SK-N-SH (cell line): ENCODE measurements around the gene COL4A4. TPM values are rescaled to one million over a fixed set of nuclear protein-coding genes. Genes with fewer than 3 reads are reported as not detected.

ENCODE experiments used
- CTCF ChIA-PET: fragments of 300-600, 350-600 bp; formaldehyde crosslinking; extraction: SDS; loops from one replicate; lab custom pipeline; 2021; lab: Yijun Ruan, JAX
- POLR2A ChIA-PET: fragments of 350-600 bp; sonication (Branson Sonifier 250); formaldehyde crosslinking; extraction: SDS; loops from one replicate; lab custom pipeline; 2020; ENCODE audit warnings: antibody characterized with exemption, inconsistent platforms; lab: Yijun Ruan, JAX
- DNase-seq: peaks from one replicate; pipeline ENCODE4 v3.0.0; 2012
- H2AFZ ChIP-seq: fragments of 200-600 bp; sonication (generic); 2 replicates; pipeline ENCODE4 v1.8.1; 2016; ENCODE audit warnings: antibody characterized with exemption, mild to moderate bottlenecking, low read depth
- H3F3A ChIP-seq: fragments of 200-600 bp; sonication (generic); replicated peaks from 2 replicates; pipeline ENCODE3; 2016; ENCODE audit warnings: antibody characterized with exemption, mild to moderate bottlenecking; ENCODE audit not compliant: insufficient read depth
- H3K27ac ChIP-seq, 2 experiments: fragments of 200-500 bp in 1 of 2; fragments of 200-600 bp in 1 of 2; sonication (Bioruptor generic) in 1 of 2; sonication (generic), shearing (Covaris generic) in 1 of 2; 2 replicates each; pipeline versions ENCODE4 v1.5.1 to v1.6.1; 2014 to 2016; ENCODE audit warnings: low read depth in 2 of 2, inconsistent platforms in 1 of 2, low read length in 1 of 2, mild to moderate bottlenecking in 1 of 2, mixed read lengths in 1 of 2
- H3K27me3 ChIP-seq: fragments of 200-600 bp; sonication (generic), shearing (Covaris generic); 2 replicates; pipeline ENCODE4 v1.6.1; 2016; ENCODE audit warnings: mixed run types; ENCODE audit not compliant: insufficient read depth
- H3K36me3 ChIP-seq, 2 experiments: fragments of 200-500 bp in 1 of 2; fragments of 200-600 bp in 1 of 2; sonication (Bioruptor generic) in 1 of 2; sonication (generic) in 1 of 2; replicated peaks in 1 of 2; 2 replicates each; pipeline versions ENCODE3 to v1.5.1; 2014 to 2016; ENCODE audit warnings: low read length in 1 of 2, mild to moderate bottlenecking in 1 of 2; ENCODE audit not compliant: insufficient read depth in 2 of 2, control insufficient read depth in 1 of 2
- H3K4me1 ChIP-seq, 2 experiments: fragments of 200-500 bp in 1 of 2; fragments of 200-600 bp in 1 of 2; sonication (Bioruptor generic) in 1 of 2; sonication (generic), shearing (Covaris generic) in 1 of 2; 2 replicates each; pipeline versions ENCODE4 v1.5.1 to v1.6.1; 2014 to 2016; ENCODE audit warnings: low read depth in 1 of 2, low read length in 1 of 2, mixed run types in 1 of 2; ENCODE audit not compliant: insufficient read depth in 2 of 2, control insufficient read depth in 1 of 2
- H3K4me2 ChIP-seq: fragments of 200-600 bp; sonication (generic), shearing (Covaris generic); 2 replicates; pipeline ENCODE4 v1.6.1; 2017; ENCODE audit warnings: mixed run types
- H3K4me3 ChIP-seq, 2 experiments: fragments of 200-500 bp in 1 of 2; fragments of 200-600 bp in 1 of 2; sonication (Bioruptor generic) in 1 of 2; sonication (generic), shearing (Covaris generic) in 1 of 2; 2 replicates each; pipeline versions ENCODE4 v1.5.1 to v1.8.1; 2014 to 2016; ENCODE audit warnings: low read depth in 2 of 2, inconsistent platforms in 1 of 2, low read length in 1 of 2, mild to moderate bottlenecking in 1 of 2, mixed read lengths in 1 of 2, moderate library complexity in 1 of 2
- H3K79me2 ChIP-seq: fragments of 200-600 bp; sonication (generic); 2 replicates; pipeline ENCODE4 v1.8.1; 2017; ENCODE audit warnings: mild to moderate bottlenecking; ENCODE audit not compliant: insufficient read depth
- H3K9ac ChIP-seq: fragments of 200-600 bp; sonication (generic); 2 replicates; pipeline ENCODE4 v1.6.1; 2017; ENCODE audit warnings: mixed run types
- H3K9me2 ChIP-seq: fragments of 200-600 bp; sonication (generic); 2 replicates; pipeline ENCODE4 v1.6.1; 2017; ENCODE audit warnings: mixed run types
- H3K9me3 ChIP-seq: fragments of 200-600 bp; sonication (generic); 2 replicates; pipeline ENCODE4 v1.6.1; 2017; ENCODE audit warnings: mixed run types, mild to moderate bottlenecking, moderate library complexity
- H4K20me1 ChIP-seq: fragments of 200-600 bp; sonication (generic); 2 replicates; pipeline ENCODE4 v1.6.1; 2017; ENCODE audit warnings: mild to moderate bottlenecking, mixed run types; ENCODE audit not compliant: insufficient read depth
- CHD2 ChIP-seq: fragments of 150-350 bp; IDR thresholded peaks from 2 replicates; pipeline ENCODE4 v1.6.1; 2018; ENCODE audit warnings: low read length; ENCODE audit not compliant: partially characterized antibody
- ELF1 ChIP-seq: IDR thresholded peaks from 2 replicates; pipeline ENCODE4 v1.4.0; 2012
- EP300 ChIP-seq, 2 experiments: IDR thresholded peaks; 2 replicates each; pipeline versions ENCODE4 v1.4.0 to v1.6.1; 2012; ENCODE audit warnings: borderline replicate concordance in 1 of 2, low read depth in 1 of 2, low read length in 1 of 2
- EZH2phosphoT487 ChIP-seq: fragments of 200-600 bp; sonication (generic); IDR thresholded peaks from 2 replicates; pipeline ENCODE4 v1.6.1; 2017; ENCODE audit warnings: low read depth, mixed run types, mild to moderate bottlenecking, antibody characterized with exemption, moderate library complexity, borderline replicate concordance
- FOSL2 ChIP-seq: IDR thresholded peaks from 2 replicates; pipeline ENCODE4 v1.4.0; 2012; ENCODE audit warnings: low read depth, mild to moderate bottlenecking, moderate library complexity, borderline replicate concordance
- FOXJ3 ChIP-seq: sonication (generic); formaldehyde crosslinking; IDR thresholded peaks from 2 replicates; pipeline ENCODE4 v1.5.1; 2020; ENCODE audit warnings: mild to moderate bottlenecking, missing genetic modification reagents
- FOXM1 ChIP-seq: IDR thresholded peaks from 2 replicates; pipeline ENCODE4 v1.4.0; 2012; ENCODE audit warnings: low read depth, mild to moderate bottlenecking
- MEF2A ChIP-seq: IDR thresholded peaks from 2 replicates; pipeline ENCODE4 v1.4.0; 2012; ENCODE audit warnings: low read depth, borderline replicate concordance
- NFIC ChIP-seq: IDR thresholded peaks from 2 replicates; pipeline ENCODE4 v1.4.0; 2012; ENCODE audit warnings: borderline replicate concordance
- POLR2AphosphoS5 ChIP-seq: IDR thresholded peaks from 2 replicates; pipeline ENCODE4 v1.6.1; 2012; ENCODE audit warnings: low read depth, low read length
- RAD21 ChIP-seq: IDR thresholded peaks from 2 replicates; pipeline ENCODE4 v1.6.1; 2012; ENCODE audit warnings: mild to moderate bottlenecking, low read length
- RCOR1 ChIP-seq: fragments of 150-350 bp; IDR thresholded peaks from 2 replicates; pipeline ENCODE4 v1.6.1; 2017; ENCODE audit warnings: antibody characterized with exemption, low read length
- RFX5 ChIP-seq: IDR thresholded peaks from 2 replicates; pipeline ENCODE4 v1.6.1; 2012; ENCODE audit warnings: mild to moderate bottlenecking, improper control_type of control experiment, low read length
- TEAD4 ChIP-seq: IDR thresholded peaks from 2 replicates; pipeline ENCODE4 v1.4.0; 2012; ENCODE audit warnings: mild to moderate bottlenecking, borderline replicate concordance; ENCODE audit not compliant: insufficient read depth
- WGBS: methylation state at CpG from one replicate; pipeline ENCODE4 v1.1.6; 2017; ENCODE audit warnings: low lambda C conversion rate; 5-methylcytosine and 5-hydroxymethylcytosine counted together
- polyA plus RNA-seq, 3 experiments: library from polyadenylated mRNA; depleted of rRNA; stranded (reverse); fragments of >200 nt; gene quantifications; 2 replicates each; pipeline ENCODE4 v1.2.3, GENCODE V29; 2012
- TF ChIP-seq, protein P1 (sequence below): IDR thresholded peaks from 2 replicates; pipeline ENCODE4 v1.6.1; 2012; ENCODE audit warnings: mild to moderate bottlenecking, low read depth, low read length, moderate library complexity
- TF ChIP-seq, protein P2 (sequence below): IDR thresholded peaks from 2 replicates; pipeline ENCODE4 v1.4.0; 2012; ENCODE audit warnings: low read depth, borderline replicate concordance

COL4A4 gene
- polyA plus RNA-seq, 1 of the 3 experiments (the other 2 are of a cell fraction) = not detected

DNA sequence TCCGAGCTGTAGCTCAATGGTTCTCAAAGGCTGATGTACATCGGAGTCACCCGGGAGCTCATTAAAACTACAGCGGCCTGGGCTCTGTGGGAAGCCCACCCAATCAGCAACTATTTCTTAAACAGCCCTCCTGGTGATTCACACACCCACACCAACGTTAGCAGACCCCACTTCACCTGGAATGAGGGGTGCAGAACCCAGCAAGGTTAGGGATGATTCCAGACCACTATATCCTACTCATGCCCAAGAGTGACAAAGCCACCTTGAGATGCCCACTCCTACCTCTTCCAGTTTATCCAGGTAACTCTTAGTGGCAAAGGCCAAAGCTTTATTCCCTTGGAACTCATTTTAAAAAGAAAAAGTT is 178.4 kb downstream of the COL4A4 start:
- POLR2A ChIA-PET = no interaction called here
- Histone ChIP-seq H4K20me1 (no peaks in the 10 kb centered on the region), H3K27me3 (no peaks in the 10 kb centered on the region), H3K79me2 (no peaks in the 10 kb centered on the region), H3K4me2 (no peak overlapping the region), H2AFZ (no peak overlapping the region), H3K9me2 (no peaks in the 10 kb centered on the region), H3K9me3 (no peaks in the 10 kb centered on the region), H3K36me3 (no peaks in the 10 kb centered on the region), H3K4me1 (peaks cover 0 to 5% of the 10 kb centered on the region in 2 experiments; a peak in 2 of 4 replicates)
- CTCF ChIA-PET = interaction anchor here (0.6 to 2.1 kb wide), 38 partner anchors 9 to 1325 kb away, joined by 3 to 12 read pairs (median 4); partner anchors contain the start of gene IRS1
- WGBS = 28% methylated on average over 5 of the region's 5 CpGs
- no peak for TF ChIP-seq FOSL2
- TF ChIP-seq NFIC = no peak
- TF ChIP-seq MEF2A = no peak
- no peak for TF ChIP-seq TEAD4
- no peak for TF ChIP-seq RAD21
- TF ChIP-seq, protein P1, sequence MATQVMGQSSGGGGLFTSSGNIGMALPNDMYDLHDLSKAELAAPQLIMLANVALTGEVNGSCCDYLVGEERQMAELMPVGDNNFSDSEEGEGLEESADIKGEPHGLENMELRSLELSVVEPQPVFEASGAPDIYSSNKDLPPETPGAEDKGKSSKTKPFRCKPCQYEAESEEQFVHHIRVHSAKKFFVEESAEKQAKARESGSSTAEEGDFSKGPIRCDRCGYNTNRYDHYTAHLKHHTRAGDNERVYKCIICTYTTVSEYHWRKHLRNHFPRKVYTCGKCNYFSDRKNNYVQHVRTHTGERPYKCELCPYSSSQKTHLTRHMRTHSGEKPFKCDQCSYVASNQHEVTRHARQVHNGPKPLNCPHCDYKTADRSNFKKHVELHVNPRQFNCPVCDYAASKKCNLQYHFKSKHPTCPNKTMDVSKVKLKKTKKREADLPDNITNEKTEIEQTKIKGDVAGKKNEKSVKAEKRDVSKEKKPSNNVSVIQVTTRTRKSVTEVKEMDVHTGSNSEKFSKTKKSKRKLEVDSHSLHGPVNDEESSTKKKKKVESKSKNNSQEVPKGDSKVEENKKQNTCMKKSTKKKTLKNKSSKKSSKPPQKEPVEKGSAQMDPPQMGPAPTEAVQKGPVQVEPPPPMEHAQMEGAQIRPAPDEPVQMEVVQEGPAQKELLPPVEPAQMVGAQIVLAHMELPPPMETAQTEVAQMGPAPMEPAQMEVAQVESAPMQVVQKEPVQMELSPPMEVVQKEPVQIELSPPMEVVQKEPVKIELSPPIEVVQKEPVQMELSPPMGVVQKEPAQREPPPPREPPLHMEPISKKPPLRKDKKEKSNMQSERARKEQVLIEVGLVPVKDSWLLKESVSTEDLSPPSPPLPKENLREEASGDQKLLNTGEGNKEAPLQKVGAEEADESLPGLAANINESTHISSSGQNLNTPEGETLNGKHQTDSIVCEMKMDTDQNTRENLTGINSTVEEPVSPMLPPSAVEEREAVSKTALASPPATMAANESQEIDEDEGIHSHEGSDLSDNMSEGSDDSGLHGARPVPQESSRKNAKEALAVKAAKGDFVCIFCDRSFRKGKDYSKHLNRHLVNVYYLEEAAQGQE = no peak
- no peak for TF ChIP-seq EP300 (IDR thresholded peaks at IDR 0.05; ENCODE audit: borderline replicate concordance in 1 of 2, low read depth in 1 of 2, low read length in 1 of 2)
- TF ChIP-seq POLR2AphosphoS5 = no peak
- TF ChIP-seq RCOR1 = no peak
- no peak for TF ChIP-seq CHD2
- TF ChIP-seq, all 33 proteins: peak for 0
- H3F3A ChIP-seq = no peaks in the 10 kb centered on the region
- H3K9ac ChIP-seq = no peak overlapping the region
- H3K27ac ChIP-seq = no peak overlapping the region
- no peak for DNase-seq
- H3K4me3 ChIP-seq = no peak overlapping the region

DNA sequence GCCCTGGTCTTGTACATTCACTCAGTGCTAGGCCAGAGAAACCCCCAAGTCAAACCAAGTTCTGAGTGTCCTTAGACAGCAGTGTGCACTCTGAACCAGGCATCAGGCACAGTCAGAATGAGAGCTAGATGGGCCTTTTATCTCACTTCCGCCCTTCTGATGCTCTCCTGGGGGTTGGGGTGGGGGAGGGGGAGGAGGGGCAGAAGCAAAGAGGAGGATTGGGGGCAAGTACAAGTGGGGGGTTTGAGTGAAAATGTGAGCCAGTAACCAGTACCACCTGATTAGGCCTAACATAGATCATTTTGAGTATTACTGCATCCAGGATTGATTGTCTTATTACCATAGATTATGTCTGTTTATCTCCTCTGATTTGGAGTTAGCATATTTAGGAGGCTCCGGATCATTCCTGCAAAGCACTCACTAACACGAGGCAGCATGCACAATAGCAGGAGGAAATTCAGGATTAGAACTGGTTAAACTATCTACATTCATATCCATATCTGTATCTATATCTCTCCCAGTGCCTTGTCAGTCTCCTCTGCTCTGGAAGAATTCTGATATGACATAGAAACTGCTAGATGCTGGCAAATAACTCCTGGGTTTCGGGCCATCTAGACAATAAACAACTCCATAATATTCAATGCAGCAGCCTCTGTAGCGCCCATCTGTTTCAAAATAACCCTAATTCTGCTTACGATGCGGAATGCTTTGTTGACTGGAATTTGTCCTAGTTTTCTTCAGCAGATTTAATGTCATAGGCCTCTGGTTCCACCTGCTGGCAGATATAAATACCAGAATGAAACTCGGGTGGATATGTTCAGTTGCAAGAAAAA is 179.0 kb downstream of the COL4A4 start:
- H3K27me3 ChIP-seq = no peaks in the 10 kb centered on the region
- no peaks in the 10 kb centered on the region for H3K9me3 ChIP-seq
- no peaks in the 10 kb centered on the region for H3K36me3 ChIP-seq
- CTCF ChIA-PET = interaction anchor here (0.5 to 2.1 kb wide), 44 partner anchors 9 to 1324 kb away, joined by 3 to 12 read pairs (median 4); partner anchors contain the start of gene IRS1
- H2AFZ ChIP-seq = no peak overlapping the region
- DNase-seq = peak; percentile 53
- no peaks in the 10 kb centered on the region for H3F3A ChIP-seq
- POLR2A ChIA-PET = no interaction called here
- H3K4me3 ChIP-seq = no peak overlapping the region
- H3K27ac ChIP-seq = no peak overlapping the region
- peaks cover 0 to 5% of the 10 kb centered on the region in 2 experiments; a peak in 2 of 4 replicates for H3K4me1 ChIP-seq
- H3K9ac ChIP-seq = no peak overlapping the region
- H3K4me2 ChIP-seq = no peak overlapping the region
- H3K79me2 ChIP-seq = no peaks in the 10 kb centered on the region
- no peaks in the 10 kb centered on the region for H4K20me1 ChIP-seq
- no peaks in the 10 kb centered on the region for H3K9me2 ChIP-seq
- WGBS = 32% methylated on average over 8 of the region's 8 CpGs
- TF ChIP-seq, protein P1 = no peak
- TF ChIP-seq FOXJ3 (CRISPR knock-in tag) (no peak), CHD2 (peak; percentile 38), RFX5 (no peak), POLR2AphosphoS5 (no peak), FOXM1 (no peak), RCOR1 (peak; percentile 10; the same call in 1 of the 2 replicates), EZH2phosphoT487 (no peak), ELF1 (no peak), RAD21 (peak; percentile 93)
- TF ChIP-seq, protein P2, sequence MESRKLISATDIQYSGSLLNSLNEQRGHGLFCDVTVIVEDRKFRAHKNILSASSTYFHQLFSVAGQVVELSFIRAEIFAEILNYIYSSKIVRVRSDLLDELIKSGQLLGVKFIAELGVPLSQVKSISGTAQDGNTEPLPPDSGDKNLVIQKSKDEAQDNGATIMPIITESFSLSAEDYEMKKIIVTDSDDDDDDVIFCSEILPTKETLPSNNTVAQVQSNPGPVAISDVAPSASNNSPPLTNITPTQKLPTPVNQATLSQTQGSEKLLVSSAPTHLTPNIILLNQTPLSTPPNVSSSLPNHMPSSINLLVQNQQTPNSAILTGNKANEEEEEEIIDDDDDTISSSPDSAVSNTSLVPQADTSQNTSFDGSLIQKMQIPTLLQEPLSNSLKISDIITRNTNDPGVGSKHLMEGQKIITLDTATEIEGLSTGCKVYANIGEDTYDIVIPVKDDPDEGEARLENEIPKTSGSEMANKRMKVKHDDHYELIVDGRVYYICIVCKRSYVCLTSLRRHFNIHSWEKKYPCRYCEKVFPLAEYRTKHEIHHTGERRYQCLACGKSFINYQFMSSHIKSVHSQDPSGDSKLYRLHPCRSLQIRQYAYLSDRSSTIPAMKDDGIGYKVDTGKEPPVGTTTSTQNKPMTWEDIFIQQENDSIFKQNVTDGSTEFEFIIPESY = no peak
